NCI-H1417 treated with DMSO at 0.1 percent for 48 hours (cell line): ENCODE data around the gene CDT1.
A peak's percentile ranks its signal among the peaks of the same experiment; 100 is the strongest.

Experiments used
- DNase-seq: peaks from one replicate; lab custom pipeline; 2025; lab: John Stamatoyannopoulos, UW

CDT1 gene

GRCh38 chr16:88803264-88803987 lies at the start of gene CDT1:
CDT1 (plus strand) TSS chr16:88803789; CDS start chr16:88803832, 43 bp downstream.
- peak; percentile 37 for DNase-seq

GRCh38 chr16:88754109-88754911 lies 49.3 kb upstream of the CDT1 start:
- no peak for DNase-seq

DNA sequence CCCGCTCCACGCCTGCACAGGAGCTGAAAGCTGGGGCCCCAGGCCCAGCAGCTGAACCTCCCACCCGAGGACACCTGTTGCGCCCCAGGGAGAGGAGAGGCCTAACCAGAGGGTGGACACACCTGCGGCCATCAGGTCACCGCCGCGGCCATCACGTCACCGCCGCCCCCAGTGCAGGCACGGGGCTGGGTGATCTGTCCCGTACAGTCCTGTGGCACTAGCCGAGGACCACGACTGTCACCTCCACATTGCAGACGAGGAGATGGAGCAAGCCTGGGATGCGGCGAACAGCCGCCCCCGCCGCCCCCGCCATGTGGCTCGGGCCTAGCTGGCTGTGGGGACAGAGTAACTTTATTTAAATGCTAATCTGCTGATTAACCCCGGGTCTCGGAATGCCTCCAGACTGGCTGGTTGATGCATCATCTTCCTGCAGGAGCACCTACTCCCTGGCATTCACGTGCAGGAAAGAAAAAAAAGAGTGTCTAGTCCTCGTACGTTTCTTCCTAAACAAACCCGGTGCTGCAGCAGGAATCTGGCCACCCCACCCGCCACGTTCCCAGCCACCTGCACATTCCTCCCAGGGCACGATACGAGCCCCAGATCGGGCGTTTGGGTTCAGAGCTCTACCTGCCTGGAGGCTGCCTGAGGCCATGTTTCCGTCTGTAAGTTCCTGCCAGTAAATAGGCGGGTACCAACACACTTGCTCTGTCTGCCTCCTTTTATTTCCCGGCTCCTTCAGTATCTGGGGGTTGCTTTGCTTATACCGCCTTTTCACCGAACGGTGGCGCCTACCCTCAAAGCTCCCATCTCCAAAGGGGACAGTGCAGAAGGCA lies 48.5 kb upstream of the CDT1 start:
- DNase-seq: no peak

GRCh38 chr16:88755745-88756443 lies 47.7 kb upstream of the CDT1 start:
- no peak for DNase-seq

DNA sequence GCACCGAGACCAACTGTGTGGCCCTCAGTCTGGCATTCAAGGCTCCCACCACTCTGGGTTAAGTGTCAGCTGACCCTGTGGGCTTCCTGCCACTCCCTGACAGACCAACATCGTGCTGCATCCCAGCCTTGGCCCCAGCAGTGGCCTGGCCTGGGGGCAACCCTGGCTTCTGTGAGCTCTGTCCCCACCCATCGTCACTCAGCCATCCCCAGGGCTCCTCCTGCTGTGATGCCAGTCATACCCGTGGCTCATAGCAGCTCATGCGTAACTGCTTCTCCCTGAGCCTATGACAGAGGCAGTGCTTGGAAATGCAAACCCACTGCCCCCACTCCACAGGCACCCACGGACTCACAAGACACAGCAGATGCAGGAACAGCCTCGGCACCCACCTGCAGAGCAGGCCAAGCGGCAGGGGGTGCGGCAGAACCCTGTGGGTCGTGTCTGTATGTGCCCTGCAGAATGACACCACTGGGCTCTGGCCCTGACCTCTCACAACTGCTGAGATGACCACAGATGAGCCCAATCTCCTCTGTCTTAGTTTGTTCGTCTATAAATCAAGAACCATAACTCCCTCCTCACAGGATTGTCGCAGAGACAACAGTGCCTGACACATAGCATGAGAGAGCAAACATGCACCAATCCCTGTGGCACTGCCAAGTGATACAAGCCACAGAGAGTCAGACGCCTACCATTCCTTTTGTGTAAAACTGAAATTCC lies 45.2 kb upstream of the CDT1 start:
- DNase-seq: no peak

- no peak for DNase-seq
These were observed 44.7 kb upstream of the CDT1 start for GRCh38 chr16:88758944-88759244.

GRCh38 chr16:88759245-88759975 lies 44.2 kb upstream of the CDT1 start:
- no peak for DNase-seq

- DNase-seq: no peak
These were observed 43.6 kb upstream of the CDT1 start for GRCh38 chr16:88759976-88760350.

DNA sequence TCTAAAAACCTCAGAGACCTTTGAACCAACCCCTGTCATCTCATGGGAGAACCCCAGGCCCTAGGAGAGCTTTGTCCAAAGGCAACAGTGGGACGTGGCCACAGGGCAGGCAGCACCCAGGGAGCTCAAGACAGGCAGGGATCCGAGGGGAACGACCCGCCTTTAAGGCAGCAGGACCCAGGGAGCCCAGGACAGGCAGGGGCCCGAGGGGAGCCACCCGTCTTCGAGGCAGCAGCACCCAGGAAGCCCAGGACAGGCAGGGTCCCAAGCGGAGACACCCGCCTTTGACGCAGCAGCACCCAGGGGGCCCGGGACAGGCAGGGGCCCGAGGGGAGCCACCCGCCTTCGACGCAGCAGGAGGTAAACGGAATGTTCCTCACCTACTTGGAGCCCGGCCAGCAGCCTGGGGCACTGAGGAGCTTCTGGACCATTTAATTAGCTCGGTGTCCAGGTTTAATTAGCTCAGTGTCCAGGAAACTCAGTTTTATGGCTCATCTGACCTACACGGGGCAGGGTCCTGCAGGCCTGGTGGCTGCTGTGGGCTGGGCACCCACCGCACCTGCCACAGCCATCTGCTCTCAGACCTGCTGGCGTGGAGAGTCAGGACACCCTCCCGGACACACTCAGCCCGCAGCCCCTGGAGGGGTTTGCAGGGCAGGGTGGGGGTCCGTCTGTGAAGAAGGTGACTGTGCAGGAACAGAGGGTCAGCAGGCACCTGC lies 43.0 kb upstream of the CDT1 start:
- DNase-seq: no peak

DNA sequence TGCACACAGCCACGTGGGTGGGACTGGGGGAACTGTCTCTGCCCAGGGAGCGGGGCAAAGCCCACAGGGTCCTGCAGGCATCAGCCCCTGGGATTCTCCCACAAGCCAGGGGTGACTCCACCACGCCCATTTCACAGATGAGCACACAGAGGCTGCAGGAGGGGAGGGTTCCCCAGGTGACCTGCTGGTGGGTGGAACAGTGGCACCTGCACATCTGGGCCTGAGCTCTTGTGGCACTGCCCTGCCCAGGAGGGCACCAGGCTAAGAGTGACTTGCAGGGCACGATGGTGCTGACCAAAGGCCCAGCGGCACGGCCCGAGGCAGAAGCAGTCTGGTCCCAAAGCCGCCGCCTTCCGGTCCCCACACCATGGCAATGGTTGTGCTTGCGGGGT lies 42.5 kb upstream of the CDT1 start:
- DNase-seq: no peak

DNA sequence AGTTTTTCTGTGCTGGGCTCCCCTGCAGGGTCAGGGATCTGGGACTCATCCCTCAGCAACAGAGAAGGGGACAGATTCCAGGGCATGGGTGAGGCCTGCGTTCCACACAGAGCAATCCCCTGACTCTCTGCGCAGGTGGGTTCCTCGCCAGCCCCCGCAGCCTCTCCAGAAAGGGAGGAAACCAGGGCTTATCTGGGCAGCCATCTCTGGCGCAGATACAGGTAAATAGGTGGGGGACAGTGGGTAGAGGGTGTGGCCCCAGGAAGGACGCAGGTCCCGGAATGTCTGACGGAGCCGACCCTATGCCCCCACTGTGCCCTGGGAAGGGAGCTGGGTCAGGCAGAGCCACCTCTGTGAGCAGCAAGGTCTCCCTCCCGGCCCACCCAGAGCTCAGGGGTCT lies 41.8 kb upstream of the CDT1 start:
- DNase-seq: no peak

GRCh38 chr16:88762258-88762870 lies 41.2 kb upstream of the CDT1 start:
- DNase-seq: no peak

DNA sequence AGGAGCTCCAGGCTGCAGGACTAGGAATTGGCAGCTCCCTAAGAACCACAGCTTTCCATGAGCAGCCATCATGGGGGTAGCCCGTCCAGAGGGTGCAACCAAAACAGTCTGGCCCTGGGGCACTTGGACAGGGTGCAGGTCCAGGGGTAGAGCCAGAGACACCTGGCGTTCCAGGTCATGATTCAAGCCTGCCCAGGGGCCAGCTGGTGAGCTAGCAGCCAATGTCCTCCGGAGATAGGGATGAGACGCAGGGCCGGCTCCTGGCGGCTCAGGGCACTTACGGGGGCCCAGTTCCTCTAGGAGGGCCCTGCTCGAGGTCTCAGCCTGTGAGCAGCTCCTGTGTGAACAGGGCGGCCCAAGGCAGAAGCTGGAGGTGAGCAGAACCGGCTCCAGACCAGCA lies 40.6 kb upstream of the CDT1 start:
- DNase-seq: no peak

GRCh38 chr16:88763502-88764053 lies 40.0 kb upstream of the CDT1 start:
- DNase-seq: no peak

DNA sequence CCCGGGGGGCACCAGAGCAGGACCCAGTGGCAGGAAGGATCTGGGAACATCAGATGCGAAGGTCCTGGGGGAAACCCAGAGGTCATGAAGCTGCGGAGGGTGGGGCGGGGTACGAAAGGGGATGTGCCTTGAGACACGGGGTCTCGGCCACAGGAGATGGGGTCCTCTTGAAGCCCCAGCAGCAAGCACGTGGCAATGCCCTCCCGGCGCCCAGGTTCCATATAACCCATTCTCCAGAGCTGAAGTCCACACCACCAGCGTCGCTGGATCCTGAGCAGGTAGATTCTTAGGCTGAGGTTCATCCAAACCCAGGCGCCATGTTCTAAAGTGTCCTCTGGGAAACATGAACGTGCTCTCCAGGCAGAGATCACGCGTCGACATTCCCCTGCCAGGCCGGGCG lies 39.5 kb upstream of the CDT1 start:
- DNase-seq: no peak

- DNase-seq: no peak
These were observed 38.7 kb upstream of the CDT1 start for GRCh38 chr16:88764913-88765349.

- DNase-seq: no peak
These were observed 36.6 kb upstream of the CDT1 start for GRCh38 chr16:88766975-88767374.

- DNase-seq: no peak
These were observed 36.0 kb upstream of the CDT1 start for GRCh38 chr16:88767546-88768070.
